Adrenal gland (tissue), 5 donors: ENCODE results near the gene NEGR1.

Experiments used
- POLR2A ChIP-seq, 2 donors: fragments of 450-650 bp; IDR thresholded peaks; one replicate each; pipeline ENCODE4 v1.6.1; 2017; ENCODE audit warnings: antibody characterized with exemption in 2 of 2, mild to moderate bottlenecking in 2 of 2, moderate library complexity in 1 of 2
- TF ChIP-seq, protein P1 (sequence below), 6 experiments: fragments of 450-650 bp in 4 of 6; fragments of 200-600 bp in 2 of 6; sonication (generic) in 1 of 6; IDR thresholded peaks; 1 replicate in 5 of 6; 2 replicates in 1 of 6; pipeline versions ENCODE4 v1.5.1 to v1.8.0; 2016 to 2021; ENCODE audit warnings: antibody characterized with exemption in 6 of 6, mild to moderate bottlenecking in 2 of 6, moderate library complexity in 1 of 6
- donor health status: DM: no; HTN: no; CAD: no.

- TF ChIP-seq, protein P1, sequence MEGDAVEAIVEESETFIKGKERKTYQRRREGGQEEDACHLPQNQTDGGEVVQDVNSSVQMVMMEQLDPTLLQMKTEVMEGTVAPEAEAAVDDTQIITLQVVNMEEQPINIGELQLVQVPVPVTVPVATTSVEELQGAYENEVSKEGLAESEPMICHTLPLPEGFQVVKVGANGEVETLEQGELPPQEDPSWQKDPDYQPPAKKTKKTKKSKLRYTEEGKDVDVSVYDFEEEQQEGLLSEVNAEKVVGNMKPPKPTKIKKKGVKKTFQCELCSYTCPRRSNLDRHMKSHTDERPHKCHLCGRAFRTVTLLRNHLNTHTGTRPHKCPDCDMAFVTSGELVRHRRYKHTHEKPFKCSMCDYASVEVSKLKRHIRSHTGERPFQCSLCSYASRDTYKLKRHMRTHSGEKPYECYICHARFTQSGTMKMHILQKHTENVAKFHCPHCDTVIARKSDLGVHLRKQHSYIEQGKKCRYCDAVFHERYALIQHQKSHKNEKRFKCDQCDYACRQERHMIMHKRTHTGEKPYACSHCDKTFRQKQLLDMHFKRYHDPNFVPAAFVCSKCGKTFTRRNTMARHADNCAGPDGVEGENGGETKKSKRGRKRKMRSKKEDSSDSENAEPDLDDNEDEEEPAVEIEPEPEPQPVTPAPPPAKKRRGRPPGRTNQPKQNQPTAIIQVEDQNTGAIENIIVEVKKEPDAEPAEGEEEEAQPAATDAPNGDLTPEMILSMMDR (IDR thresholded peaks at IDR 0.05) = no peak
- no peak for TF ChIP-seq POLR2A (IDR thresholded peaks at IDR 0.05)
These were observed 144.7 kb downstream of the NEGR1 start for GRCh38 chr1:72137656-72138055.
